Epidermal melanocyte (primary cell): ENCODE data around the gene ZNF492.
"Not testable (repeated sequence)": the region's sequence is repeated elsewhere in the genome, so short reads cannot be mapped to it uniquely, and the experiment has no call there.

ENCODE experiments used
- DNase-seq: peaks from one replicate; pipeline ENCODE4 v3.0.0; 2011; ENCODE audit warnings: low spot score; ENCODE audit not compliant: insufficient read length

Gene ZNF492

DNA sequence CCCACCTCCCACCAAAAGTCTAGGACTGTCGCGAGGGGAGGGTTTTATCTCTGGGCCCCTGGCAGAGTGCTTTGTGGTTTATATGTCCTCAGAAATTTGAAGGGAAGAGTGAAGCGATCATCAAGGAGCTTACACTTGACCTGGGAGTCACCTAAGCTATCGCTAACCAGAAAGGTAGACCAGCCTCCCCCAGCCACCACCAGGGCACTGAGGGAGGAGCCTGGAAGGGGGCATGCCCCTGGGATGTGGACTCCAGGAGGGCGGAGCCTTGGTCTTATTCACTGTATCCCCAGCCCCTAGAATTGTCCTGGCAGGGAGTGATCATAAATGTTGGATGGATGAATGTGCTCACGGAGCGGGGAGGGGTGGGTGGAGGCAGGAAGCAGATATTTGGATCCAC lies 16.9 kb upstream of the ZNF492 start:
- DNase-seq, result not testable (repeated sequence)

DNA sequence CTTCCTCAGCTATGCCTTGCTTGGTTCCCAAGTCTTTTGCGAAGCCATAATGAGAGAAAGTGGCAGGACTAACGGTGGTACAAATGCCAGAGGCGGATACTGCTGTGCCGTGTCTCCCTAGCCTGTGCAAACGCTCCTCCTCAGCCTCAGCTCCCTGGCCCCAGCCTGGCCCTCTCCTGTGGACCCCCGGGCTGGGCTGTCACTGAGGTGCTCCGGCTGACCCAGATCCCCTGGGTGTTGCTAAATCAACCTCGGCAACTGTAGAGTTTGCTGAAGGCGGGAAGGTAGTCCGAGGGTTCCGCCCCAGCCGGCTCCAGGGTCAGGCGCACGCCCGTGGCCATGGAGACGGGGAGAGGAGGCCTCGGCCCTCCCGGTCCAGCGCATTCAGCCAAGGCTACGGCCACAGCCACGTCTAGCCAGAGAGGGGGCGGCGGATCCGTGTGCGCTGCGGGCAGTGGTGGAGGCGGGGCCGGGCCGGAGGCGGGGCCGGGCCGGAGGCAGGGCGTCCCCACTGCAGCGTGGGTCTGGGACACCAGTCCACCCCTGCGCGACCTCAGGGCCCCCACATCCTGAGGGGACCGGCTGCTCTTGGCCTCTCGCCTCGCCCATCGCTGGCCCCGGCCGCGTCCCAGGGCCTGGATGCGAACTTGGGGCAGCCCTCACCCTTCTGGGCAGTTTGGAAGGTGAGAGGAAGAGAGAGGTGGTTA lies 16.4 kb upstream of the ZNF492 start:
- DNase-seq, result no peak

GRCh38 chr19:22619371-22619770 lies 14.8 kb upstream of the ZNF492 start:
- DNase-seq, result no peak

DNA sequence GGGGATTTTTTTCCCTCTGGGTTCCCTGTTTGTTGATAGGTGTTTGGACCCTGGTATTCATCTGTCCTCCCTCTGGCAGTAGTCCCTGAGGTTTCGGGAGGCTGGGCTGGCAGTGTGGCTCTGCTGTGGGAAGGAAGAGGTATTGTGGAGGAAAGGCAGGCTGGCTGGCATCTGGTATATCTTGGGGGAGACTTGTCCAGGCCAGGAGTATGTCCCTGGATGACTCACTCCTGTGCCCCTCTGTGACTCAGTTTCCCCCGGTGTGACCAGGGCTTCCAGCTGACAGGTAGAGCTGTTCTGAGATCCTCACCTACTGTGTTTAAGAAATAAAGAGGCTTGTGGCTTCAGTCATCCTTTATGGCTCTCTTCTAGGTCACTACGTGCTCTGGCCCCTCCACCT lies 14.2 kb upstream of the ZNF492 start:
- no peak for DNase-seq

- DNase-seq, result no peak
These were observed 13.7 kb upstream of the ZNF492 start for GRCh38 chr19:22620401-22620800.

- no peak for DNase-seq
These were observed 13.2 kb upstream of the ZNF492 start for GRCh38 chr19:22620912-22621311.

DNA sequence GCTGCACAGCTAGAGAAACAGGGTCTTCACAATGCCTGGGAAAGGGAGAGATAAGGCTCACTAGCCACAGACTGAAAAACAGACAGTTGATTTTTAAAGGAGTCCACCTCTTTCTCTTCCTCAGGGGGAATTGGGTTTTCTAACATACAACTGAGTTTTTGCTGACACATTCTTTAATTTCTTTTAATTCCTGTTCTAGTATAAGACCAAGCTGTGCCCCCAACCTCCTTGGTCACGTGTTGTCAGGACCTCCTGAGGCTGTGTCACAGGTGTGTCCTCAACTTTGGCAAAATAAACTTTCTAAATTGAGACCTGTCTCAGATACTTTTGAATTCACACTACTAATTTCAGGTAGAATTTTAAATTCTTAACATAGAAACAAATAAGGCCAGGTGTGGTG lies 12.1 kb upstream of the ZNF492 start:
- no peak for DNase-seq

- DNase-seq, result no peak
These were observed 11.0 kb upstream of the ZNF492 start for GRCh38 chr19:22622901-22623840.

DNA sequence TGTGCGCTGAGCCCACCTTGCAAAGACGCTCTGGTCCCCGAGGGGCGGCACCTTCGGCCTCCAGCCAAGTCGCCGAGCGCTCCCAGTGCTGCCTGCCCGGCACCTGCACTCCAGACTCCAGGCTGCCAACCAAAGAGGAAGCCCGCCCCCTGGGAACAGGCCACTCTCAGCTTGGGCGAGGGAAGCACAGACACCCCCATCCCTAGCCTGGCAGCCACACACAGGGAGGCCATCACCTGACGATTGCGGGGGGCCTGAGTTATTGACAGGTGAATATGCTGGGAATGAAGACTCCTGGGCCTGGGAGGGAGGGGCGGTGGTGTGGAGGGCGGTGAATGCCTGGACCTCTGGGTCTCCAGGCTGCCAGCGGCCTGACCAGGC lies 10.3 kb upstream of the ZNF492 start:
- DNase-seq, result no peak

GRCh38 chr19:22625266-22626035 lies 8.7 kb upstream of the ZNF492 start:
- DNase-seq, result no peak

GRCh38 chr19:22627526-22627925 lies 6.6 kb upstream of the ZNF492 start:
- DNase-seq, result no peak

- DNase-seq, result no peak
These were observed 5.7 kb upstream of the ZNF492 start for GRCh38 chr19:22628401-22628800.

GRCh38 chr19:22634450-22634827 lies 315 bp downstream of the ZNF492 start:
- no peak for DNase-seq

GRCh38 chr19:22685493-22685892 lies 51.4 kb downstream of the ZNF492 start:
- not testable (repeated sequence) for DNase-seq

DNA sequence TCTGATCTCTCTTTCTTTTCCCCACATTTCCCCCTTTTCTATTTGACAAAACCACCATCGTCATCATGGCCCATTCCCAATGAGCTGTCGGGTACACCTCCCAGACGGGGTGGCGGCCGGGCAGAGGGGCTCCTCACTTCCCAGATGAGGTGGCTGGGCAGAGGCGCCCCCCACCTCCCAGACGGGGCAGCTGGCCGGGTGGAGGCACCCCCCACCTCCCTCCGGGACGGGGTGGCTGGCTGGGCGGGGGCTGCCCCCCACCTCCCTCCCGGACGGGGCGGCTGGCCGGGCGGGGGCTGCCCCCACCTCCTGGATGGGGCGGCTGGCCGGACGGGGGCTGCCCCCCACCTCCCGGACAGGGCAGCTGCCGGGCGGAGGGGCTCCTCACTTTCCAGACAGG lies 68.5 kb downstream of the ZNF492 start:
- DNase-seq, result not testable (repeated sequence)

DNA sequence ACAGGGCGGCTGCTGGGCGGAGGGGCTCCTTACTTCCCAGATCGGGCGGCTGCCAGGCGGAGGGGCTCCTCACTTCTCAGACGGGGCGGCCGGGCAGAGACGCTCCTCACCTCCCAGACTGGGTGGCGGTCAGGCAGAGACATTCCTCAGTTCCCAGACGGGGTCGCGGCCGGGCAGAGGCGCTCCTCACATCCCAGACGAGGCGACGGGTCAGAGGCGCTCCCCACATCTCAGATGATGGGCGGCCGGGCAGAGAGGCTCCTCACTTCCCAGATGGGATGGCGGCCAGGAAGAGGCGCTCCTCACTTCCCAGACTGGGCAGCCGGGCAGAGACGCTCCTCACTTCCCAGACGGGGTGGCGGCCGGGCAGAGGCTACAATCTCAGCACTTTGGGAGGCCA lies 69.0 kb downstream of the ZNF492 start:
- not testable (repeated sequence) for DNase-seq

DNA sequence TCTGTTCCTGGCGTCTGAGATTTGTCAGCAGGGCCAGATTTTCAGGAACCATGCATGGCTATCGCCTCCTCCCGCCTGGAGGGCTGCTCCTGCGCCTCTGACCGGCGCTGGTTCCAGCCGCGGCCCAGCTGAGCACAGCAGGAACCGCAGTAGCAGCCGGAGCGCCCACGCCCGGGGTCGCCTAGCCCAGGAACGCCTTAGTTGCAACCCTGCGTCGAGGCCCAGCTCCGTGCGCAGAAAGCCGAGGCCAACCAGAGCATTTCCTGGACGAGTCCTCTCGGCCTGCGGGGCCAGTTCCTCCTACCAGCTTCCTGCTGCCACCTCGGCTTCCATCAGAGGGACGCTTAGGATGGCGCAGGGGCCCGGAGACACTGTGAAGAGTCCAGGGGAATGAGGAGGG lies 74.9 kb downstream of the ZNF492 start:
- DNase-seq, result no peak
